H1 (cell line): Measurements from ENCODE around the gene MTFR2. TPM values are rescaled to one million over a fixed set of nuclear protein-coding genes. Genes with fewer than 3 reads are reported as not detected.

Source experiments
- CREB1 ChIP-seq: IDR thresholded peaks from 2 replicates; pipeline ENCODE4 v1.6.1; 2012; ENCODE audit warnings: inconsistent platforms
- FOSL1 ChIP-seq: IDR thresholded peaks from 2 replicates; pipeline ENCODE4 v1.6.1; 2011; ENCODE audit warnings: mild to moderate bottlenecking, low read depth, low read length, moderate library complexity; ENCODE audit not compliant: insufficient read depth
- MAFK ChIP-seq: IDR thresholded peaks from 2 replicates; pipeline ENCODE4 v1.6.1; 2012; ENCODE audit warnings: low read depth, mild to moderate bottlenecking, improper control_type of control experiment, low read length
- PHF8 ChIP-seq: fragments of 200-600 bp; sonication (generic); conservative IDR thresholded peaks from 2 replicates; pipeline ENCODE4 v1.7.1; 2012; ENCODE audit warnings: low read depth, mild to moderate bottlenecking, inconsistent platforms, low read length, moderate library complexity
- SIRT6 ChIP-seq: IDR thresholded peaks from one replicate; pipeline ENCODE4 v1.7.1; 2012; ENCODE audit warnings: low read length, inconsistent platforms
- SP2 ChIP-seq: IDR thresholded peaks from 2 replicates; pipeline ENCODE4 v1.6.1; 2012; ENCODE audit warnings: mild to moderate bottlenecking, low read length, inconsistent platforms
- SRF ChIP-seq: IDR thresholded peaks from 2 replicates; pipeline ENCODE4 v1.6.1; 2011; ENCODE audit warnings: mild to moderate bottlenecking, low read depth, low read length, moderate library complexity
- TCF12 ChIP-seq: IDR thresholded peaks from 2 replicates; pipeline ENCODE4 v1.6.1; 2011; ENCODE audit warnings: low read depth, mild to moderate bottlenecking, low read length
- polyA plus RNA-seq, 7 experiments: library from polyadenylated mRNA; depleted of rRNA in 3 of 7; stranded (reverse) in 5 of 7; unstranded in 2 of 7; fragments of >200 nt in 5 of 7; fragments of 200-250 nt in 2 of 7; gene quantifications; 1 replicate in 5 of 7; 2 replicates in 1 of 7; 4 replicates in 1 of 7; pipeline versions ENCODE4 v1.2.1 to v1.2.3, GENCODE V29; 2011 to 2013; ENCODE audit warnings: missing spikeins in 2 of 7, mixed read lengths in 2 of 7
- total RNA-seq: library from RNA; stranded (reverse); fragmentation: NEBNext Ultra II Directional; extraction: Animal tissue kit (Norgen Biotek cat#: 25700); gene quantifications from 2 replicates; pipeline ENCODE4 v1.2.1, GENCODE V29; 2021
- TF ChIP-seq, protein P1 (sequence below): fragments of 300-600 bp; sonication (generic); IDR thresholded peaks from 2 replicates; pipeline ENCODE4 v1.7.1; 2012; ENCODE audit warnings: low read length, moderate library complexity, mild to moderate bottlenecking, inconsistent platforms; ENCODE audit not compliant: insufficient replicate concordance

MTFR2 gene
- total and polyA plus RNA-seq, 2 of the 8 experiments (the other 6 are each of a cell fraction or from before 2014, with no cell fraction given): 8.5 to 10.7 TPM

DNA sequence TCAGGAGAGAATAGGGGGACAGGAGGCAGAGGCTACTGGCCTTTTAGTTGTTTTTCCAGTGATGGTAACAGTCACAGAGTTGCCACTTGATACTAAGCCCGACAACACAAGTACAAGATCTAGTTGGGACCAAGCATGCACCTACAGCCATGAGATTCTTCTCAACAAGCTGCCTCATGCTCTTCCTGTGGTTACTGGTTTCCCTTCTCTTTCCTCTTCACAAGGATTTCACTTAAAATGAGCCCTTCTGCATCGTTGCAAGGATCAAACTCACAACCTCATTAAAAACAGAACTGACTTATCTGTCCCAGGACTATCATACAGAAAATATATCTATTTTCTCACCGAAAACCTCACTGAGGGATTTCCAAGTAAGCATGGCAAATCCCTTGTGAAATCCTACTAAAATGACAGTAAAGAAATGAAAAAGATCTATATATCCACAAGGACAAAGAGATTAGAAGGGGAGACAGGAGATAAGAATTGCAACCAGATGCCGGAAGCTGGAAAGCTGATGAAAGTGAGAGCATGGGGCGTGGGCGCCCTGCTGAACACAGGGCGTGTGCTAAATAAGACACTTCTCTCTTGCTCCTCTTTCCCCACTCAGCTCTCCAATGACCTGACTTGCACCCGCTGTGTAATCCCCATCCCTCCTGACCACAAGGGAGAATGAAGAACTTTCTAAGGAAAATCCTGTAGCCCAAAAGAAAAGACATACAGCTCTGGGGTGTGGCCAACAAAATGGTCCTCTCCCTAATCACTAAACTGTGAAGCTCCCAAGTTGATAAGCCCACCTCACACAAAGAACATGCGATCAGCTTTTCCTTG is 13.4 kb downstream of the MTFR2 start (continued):
- TF ChIP-seq, protein P1, sequence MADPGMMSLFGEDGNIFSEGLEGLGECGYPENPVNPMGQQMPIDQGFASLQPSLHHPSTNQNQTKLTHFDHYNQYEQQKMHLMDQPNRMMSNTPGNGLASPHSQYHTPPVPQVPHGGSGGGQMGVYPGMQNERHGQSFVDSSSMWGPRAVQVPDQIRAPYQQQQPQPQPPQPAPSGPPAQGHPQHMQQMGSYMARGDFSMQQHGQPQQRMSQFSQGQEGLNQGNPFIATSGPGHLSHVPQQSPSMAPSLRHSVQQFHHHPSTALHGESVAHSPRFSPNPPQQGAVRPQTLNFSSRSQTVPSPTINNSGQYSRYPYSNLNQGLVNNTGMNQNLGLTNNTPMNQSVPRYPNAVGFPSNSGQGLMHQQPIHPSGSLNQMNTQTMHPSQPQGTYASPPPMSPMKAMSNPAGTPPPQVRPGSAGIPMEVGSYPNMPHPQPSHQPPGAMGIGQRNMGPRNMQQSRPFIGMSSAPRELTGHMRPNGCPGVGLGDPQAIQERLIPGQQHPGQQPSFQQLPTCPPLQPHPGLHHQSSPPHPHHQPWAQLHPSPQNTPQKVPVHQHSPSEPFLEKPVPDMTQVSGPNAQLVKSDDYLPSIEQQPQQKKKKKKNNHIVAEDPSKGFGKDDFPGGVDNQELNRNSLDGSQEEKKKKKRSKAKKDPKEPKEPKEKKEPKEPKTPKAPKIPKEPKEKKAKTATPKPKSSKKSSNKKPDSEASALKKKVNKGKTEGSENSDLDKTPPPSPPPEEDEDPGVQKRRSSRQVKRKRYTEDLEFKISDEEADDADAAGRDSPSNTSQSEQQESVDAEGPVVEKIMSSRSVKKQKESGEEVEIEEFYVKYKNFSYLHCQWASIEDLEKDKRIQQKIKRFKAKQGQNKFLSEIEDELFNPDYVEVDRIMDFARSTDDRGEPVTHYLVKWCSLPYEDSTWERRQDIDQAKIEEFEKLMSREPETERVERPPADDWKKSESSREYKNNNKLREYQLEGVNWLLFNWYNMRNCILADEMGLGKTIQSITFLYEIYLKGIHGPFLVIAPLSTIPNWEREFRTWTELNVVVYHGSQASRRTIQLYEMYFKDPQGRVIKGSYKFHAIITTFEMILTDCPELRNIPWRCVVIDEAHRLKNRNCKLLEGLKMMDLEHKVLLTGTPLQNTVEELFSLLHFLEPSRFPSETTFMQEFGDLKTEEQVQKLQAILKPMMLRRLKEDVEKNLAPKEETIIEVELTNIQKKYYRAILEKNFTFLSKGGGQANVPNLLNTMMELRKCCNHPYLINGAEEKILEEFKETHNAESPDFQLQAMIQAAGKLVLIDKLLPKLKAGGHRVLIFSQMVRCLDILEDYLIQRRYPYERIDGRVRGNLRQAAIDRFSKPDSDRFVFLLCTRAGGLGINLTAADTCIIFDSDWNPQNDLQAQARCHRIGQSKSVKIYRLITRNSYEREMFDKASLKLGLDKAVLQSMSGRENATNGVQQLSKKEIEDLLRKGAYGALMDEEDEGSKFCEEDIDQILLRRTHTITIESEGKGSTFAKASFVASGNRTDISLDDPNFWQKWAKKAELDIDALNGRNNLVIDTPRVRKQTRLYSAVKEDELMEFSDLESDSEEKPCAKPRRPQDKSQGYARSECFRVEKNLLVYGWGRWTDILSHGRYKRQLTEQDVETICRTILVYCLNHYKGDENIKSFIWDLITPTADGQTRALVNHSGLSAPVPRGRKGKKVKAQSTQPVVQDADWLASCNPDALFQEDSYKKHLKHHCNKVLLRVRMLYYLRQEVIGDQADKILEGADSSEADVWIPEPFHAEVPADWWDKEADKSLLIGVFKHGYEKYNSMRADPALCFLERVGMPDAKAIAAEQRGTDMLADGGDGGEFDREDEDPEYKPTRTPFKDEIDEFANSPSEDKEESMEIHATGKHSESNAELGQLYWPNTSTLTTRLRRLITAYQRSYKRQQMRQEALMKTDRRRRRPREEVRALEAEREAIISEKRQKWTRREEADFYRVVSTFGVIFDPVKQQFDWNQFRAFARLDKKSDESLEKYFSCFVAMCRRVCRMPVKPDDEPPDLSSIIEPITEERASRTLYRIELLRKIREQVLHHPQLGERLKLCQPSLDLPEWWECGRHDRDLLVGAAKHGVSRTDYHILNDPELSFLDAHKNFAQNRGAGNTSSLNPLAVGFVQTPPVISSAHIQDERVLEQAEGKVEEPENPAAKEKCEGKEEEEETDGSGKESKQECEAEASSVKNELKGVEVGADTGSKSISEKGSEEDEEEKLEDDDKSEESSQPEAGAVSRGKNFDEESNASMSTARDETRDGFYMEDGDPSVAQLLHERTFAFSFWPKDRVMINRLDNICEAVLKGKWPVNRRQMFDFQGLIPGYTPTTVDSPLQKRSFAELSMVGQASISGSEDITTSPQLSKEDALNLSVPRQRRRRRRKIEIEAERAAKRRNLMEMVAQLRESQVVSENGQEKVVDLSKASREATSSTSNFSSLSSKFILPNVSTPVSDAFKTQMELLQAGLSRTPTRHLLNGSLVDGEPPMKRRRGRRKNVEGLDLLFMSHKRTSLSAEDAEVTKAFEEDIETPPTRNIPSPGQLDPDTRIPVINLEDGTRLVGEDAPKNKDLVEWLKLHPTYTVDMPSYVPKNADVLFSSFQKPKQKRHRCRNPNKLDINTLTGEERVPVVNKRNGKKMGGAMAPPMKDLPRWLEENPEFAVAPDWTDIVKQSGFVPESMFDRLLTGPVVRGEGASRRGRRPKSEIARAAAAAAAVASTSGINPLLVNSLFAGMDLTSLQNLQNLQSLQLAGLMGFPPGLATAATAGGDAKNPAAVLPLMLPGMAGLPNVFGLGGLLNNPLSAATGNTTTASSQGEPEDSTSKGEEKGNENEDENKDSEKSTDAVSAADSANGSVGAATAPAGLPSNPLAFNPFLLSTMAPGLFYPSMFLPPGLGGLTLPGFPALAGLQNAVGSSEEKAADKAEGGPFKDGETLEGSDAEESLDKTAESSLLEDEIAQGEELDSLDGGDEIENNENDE: no peak
- no peak for TF ChIP-seq MAFK
- TF ChIP-seq SP2: no peak
- TF ChIP-seq CREB1: no peak
- no peak for TF ChIP-seq SRF
- TF ChIP-seq PHF8: no peak
- TF ChIP-seq TCF12: no peak
- no peak for TF ChIP-seq FOSL1
- no peak for TF ChIP-seq SIRT6
